Spleen (tissue), 11 donors: Measurements from ENCODE around the gene CCDC122. TPM values are rescaled to one million over a fixed set of nuclear protein-coding genes. Genes with fewer than 3 reads are reported as not detected.

Source experiments
- DNase-seq: peaks from one replicate; pipeline ENCODE4 v3.0.0-alpha.2; 2020
- H3K27ac ChIP-seq, 8 donors: fragments of 200-600 bp; sonication (generic) in 7 of 8; 1 replicate in 4 of 8; 2 replicates in 4 of 8; pipeline versions ENCODE4 v1.5.0 to v1.8.0; 2016 to 2021; ENCODE audit warnings: inconsistent platforms in 4 of 8, mild to moderate bottlenecking in 4 of 8, moderate library complexity in 1 of 8
- H3K27me3 ChIP-seq, 7 donors: fragments of 200-600 bp; sonication (generic) in 6 of 7; replicated peaks in 1 of 7; 1 replicate in 4 of 7; 2 replicates in 3 of 7; pipeline versions ENCODE4 v1.5.0 to v1.8.0; 2016 to 2021; ENCODE audit warnings: inconsistent platforms in 3 of 7, mild to moderate bottlenecking in 1 of 7
- H3K36me3 ChIP-seq, 6 donors: fragments of 200-600 bp; sonication (generic) in 5 of 6; 1 replicate in 4 of 6; 2 replicates in 2 of 6; pipeline versions ENCODE4 v1.5.0 to v1.8.0; 2016 to 2021; ENCODE audit warnings: inconsistent platforms in 2 of 6
- H3K4me1 ChIP-seq, 6 donors: fragments of 200-600 bp; sonication (generic) in 5 of 6; 1 replicate in 3 of 6; 2 replicates in 3 of 6; pipeline versions ENCODE4 v1.5.0 to v1.8.0; 2016 to 2021; ENCODE audit warnings: inconsistent platforms in 3 of 6
- H3K4me3 ChIP-seq, 8 donors: fragments of 200-600 bp; sonication (generic) in 7 of 8; 1 replicate in 4 of 8; 2 replicates in 4 of 8; pipeline versions ENCODE4 v1.5.0 to v1.8.0; 2016 to 2021; ENCODE audit warnings: inconsistent platforms in 4 of 8, mild to moderate bottlenecking in 4 of 8, moderate library complexity in 2 of 8
- H3K9me3 ChIP-seq, 8 donors: fragments of 200-600 bp; sonication (generic) in 7 of 8; 1 replicate in 4 of 8; 2 replicates in 4 of 8; pipeline versions ENCODE4 v1.5.0 to v1.8.0; 2016 to 2021; ENCODE audit warnings: inconsistent platforms in 4 of 8
- CTCF ChIP-seq, 11 experiments: fragments of 200-600 bp in 7 of 11; fragments of 450-650 bp in 4 of 11; sonication (generic) in 4 of 11; IDR thresholded peaks in 8 of 11; conservative IDR thresholded peaks in 3 of 11; 1 replicate in 7 of 11; 2 replicates in 4 of 11; pipeline versions ENCODE4 v1.4.0 to v1.8.0; 2016 to 2021; ENCODE audit warnings: antibody characterized with exemption in 11 of 11, inconsistent platforms in 4 of 11, mild to moderate bottlenecking in 1 of 11
- POLR2A ChIP-seq, 3 donors: fragments of 450-650 bp; IDR thresholded peaks; one replicate each; pipeline ENCODE4 v1.5.1; 2017; ENCODE audit warnings: antibody characterized with exemption in 3 of 3, mild to moderate bottlenecking in 1 of 3
- POLR2AphosphoS5 ChIP-seq, 3 donors: sonication (generic); formaldehyde crosslinking; IDR thresholded peaks; one replicate each; pipeline ENCODE4 v1.5.1; 2017; ENCODE audit warnings: antibody characterized with exemption in 3 of 3
- WGBS, 5 donors: extraction: QIAGEN DNeasy Blood & Tissue Kit in 3 of 5; methylation state at CpG; one replicate each; pipeline versions ENCODE4 v1.1.5 to v1.1.7; 2013 to 2018; 5-methylcytosine and 5-hydroxymethylcytosine counted together
- intact Hi-C: fragments of 100-400 bp; cut with DNase I; formaldehyde crosslinking; loops from one replicate; pipeline ENCODE4 v1.15.0; 2023; ENCODE audit warnings: low total_unique reads
- polyA plus RNA-seq, 3 donors: library from polyadenylated mRNA; stranded (reverse); fragments of 200-250 nt; gene quantifications; one replicate each; pipeline ENCODE4 v1.2.1, GENCODE V29; 2013
- total RNA-seq, 7 donors: library from RNA; depleted of rRNA in 3 of 7; stranded (reverse); fragments of >200 nt in 3 of 7; fragmentation: NEBNext Ultra II Directional in 4 of 7; extraction: Animal tissue kit (Norgen Biotek cat#: 25700) in 4 of 7; gene quantifications; one replicate each; pipeline versions ENCODE4 v1.1.0 to v1.2.1, GENCODE V29; 2016 to 2021
- donor health status: healthy with polysubstance abuse.
- donor health status: DM: no; HTN: no; CAD: no; lungs with moderate emphysema.
- donor health status: DM: no; HTN: no; CAD: no.
- donor health status: Bipolar disorder and iron deficiency.
- donor health status: healthy.
- donor health status: DM: no; HTN: no; CAD: no.
- donor health status: DM: yes; HTN: yes; CAD: no.

CCDC122 gene
- total and polyA plus RNA-seq, 10 donors, result 3.6 to 10.9 (median 6.4) TPM

DNA sequence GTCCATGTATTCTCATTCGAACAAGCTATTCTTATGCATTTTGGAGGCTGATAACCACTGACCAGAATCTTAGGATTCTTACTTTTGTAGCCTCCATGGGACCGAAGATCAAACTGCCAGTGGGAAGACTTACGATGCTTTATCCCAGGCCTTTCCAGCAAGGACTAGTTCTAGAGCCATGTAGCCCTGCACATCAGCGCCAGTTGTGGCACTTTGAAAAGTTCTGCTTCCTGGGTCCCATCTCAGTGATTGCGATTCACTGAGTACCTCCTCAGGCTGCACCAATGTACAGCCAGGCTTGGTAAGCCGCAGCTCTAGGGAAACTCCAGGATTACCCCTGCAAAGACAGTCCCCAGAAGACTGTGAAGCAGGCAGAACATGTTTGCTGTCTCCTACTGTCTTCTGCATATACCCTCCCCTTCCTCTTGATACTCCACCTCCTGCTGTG, 73.8 kb downstream of the CCDC122 start:
- H3K27me3 ChIP-seq, result peaks cover 0 to 4% (median 0%) of the 10 kb centered on the region in 7 donors
- H3K4me1 ChIP-seq, result peaks cover 0 to 9% (median 2%) of the 10 kb centered on the region in 6 donors
- H3K4me3 ChIP-seq, result no peak overlapping the region
- H3K27ac ChIP-seq, result no peak overlapping the region
- no peaks in the 10 kb centered on the region for H3K9me3 ChIP-seq
- DNase-seq, result no peak
- no peaks in the 10 kb centered on the region for H3K36me3 ChIP-seq
- intact Hi-C loops, result loop anchor here (5.0 to 10.0 kb wide), 2 partner anchors 501 to 1208 kb away; no protein-coding TSS in a partner anchor
- TF ChIP-seq POLR2A (IDR thresholded peaks at IDR 0.05) (no peak), CTCF (IDR thresholded peaks at IDR 0.05 in 8 of 11, conservative IDR thresholded peaks at IDR 0.05 in 3 of 11) (no peak), POLR2AphosphoS5 (IDR thresholded peaks at IDR 0.05) (no peak)
- 79 to 98% (median 87%) methylated on average over 6 of the region's 6 CpGs for WGBS, 5 donors

- Histone ChIP-seq H3K9me3 (no peaks in the 10 kb centered on the region), H3K36me3 (no peaks in the 10 kb centered on the region), H3K27ac (no peak overlapping the region), H3K27me3 (peaks cover 0 to 4% (median 0%) of the 10 kb centered on the region in 7 donors), H3K4me3 (no peak overlapping the region), H3K4me1 (peaks cover 0 to 9% (median 2%) of the 10 kb centered on the region in 6 donors)
- intact Hi-C loops, result loop anchor here (5.0 to 10.0 kb wide), 2 partner anchors 500 to 1208 kb away; no protein-coding TSS in a partner anchor
- DNase-seq, result no peak
- WGBS, 5 donors, result 50 to 78% (median 58%) methylated on average over 3 of the region's 3 CpGs
- TF ChIP-seq CTCF (IDR thresholded peaks at IDR 0.05 in 8 of 11, conservative IDR thresholded peaks at IDR 0.05 in 3 of 11) (no peak), POLR2AphosphoS5 (IDR thresholded peaks at IDR 0.05) (no peak)
These were observed 74.5 kb downstream of the CCDC122 start for GRCh38 chr13:43805071-43805468.

- no peak overlapping the region for H3K27ac ChIP-seq
- peak in 9 of 11 experiments; percentile 24 to 66 (median 51) for TF ChIP-seq CTCF (IDR thresholded peaks at IDR 0.05 in 8 of 11, conservative IDR thresholded peaks at IDR 0.05 in 3 of 11)
- no peak for TF ChIP-seq POLR2AphosphoS5 (IDR thresholded peaks at IDR 0.05)
- no peak for TF ChIP-seq POLR2A (IDR thresholded peaks at IDR 0.05)
- peaks cover 0 to 9% (median 2%) of the 10 kb centered on the region in 6 donors for H3K4me1 ChIP-seq
- no peak overlapping the region for H3K4me3 ChIP-seq
- peaks cover 0 to 4% (median 0%) of the 10 kb centered on the region in 7 donors for H3K27me3 ChIP-seq
- 18 to 37% (median 32%) methylated on average over 5 of the region's 5 CpGs for WGBS, 5 donors
- DNase-seq, result no peak
- intact Hi-C loops, result loop anchor here (5.0 to 10.0 kb wide), 3 partner anchors 500 to 1207 kb away; no protein-coding TSS in a partner anchor
- no peaks in the 10 kb centered on the region for H3K36me3 ChIP-seq
- H3K9me3 ChIP-seq, result no peaks in the 10 kb centered on the region
These were observed 75.0 kb downstream of the CCDC122 start for GRCh38 chr13:43804461-43805070.

GRCh38 chr13:43802511-43802910, 77.0 kb downstream of the CCDC122 start:
- Histone ChIP-seq H3K4me1 (peaks cover 0 to 9% (median 2%) of the 10 kb centered on the region in 6 donors), H3K9me3 (no peaks in the 10 kb centered on the region), H3K27ac (no peak overlapping the region), H3K27me3 (peaks cover 0 to 4% (median 0%) of the 10 kb centered on the region in 7 donors), H3K4me3 (no peak overlapping the region), H3K36me3 (no peaks in the 10 kb centered on the region)
- TF ChIP-seq POLR2A (IDR thresholded peaks at IDR 0.05) (no peak), CTCF (IDR thresholded peaks at IDR 0.05 in 8 of 11, conservative IDR thresholded peaks at IDR 0.05 in 3 of 11) (no peak), POLR2AphosphoS5 (IDR thresholded peaks at IDR 0.05) (no peak)
- intact Hi-C loops, result loop anchor here (5.0 to 10.0 kb wide), 2 partner anchors 498 to 715 kb away; no protein-coding TSS in a partner anchor
- DNase-seq, result no peak
